OCI-LY1 (cell line): Measurements from ENCODE around the gene ARHGAP6.

Experiments used
- EZH2 ChIP-seq: fragments of 200-600 bp; sonication (generic), shearing (Covaris generic); IDR thresholded peaks from 2 replicates; pipeline ENCODE4 v1.8.0; 2017; ENCODE audit warnings: borderline replicate concordance, mixed run types, mild to moderate bottlenecking, antibody characterized with exemption, low read length, moderate library complexity, mixed read lengths
- TF ChIP-seq, protein P1 (sequence below): fragments of 200-600 bp; sonication (generic), shearing (Covaris generic); IDR thresholded peaks from 2 replicates; pipeline ENCODE4 v1.5.1; 2017; ENCODE audit warnings: mild to moderate bottlenecking, antibody characterized with exemption, low read length, moderate library complexity, mixed read lengths

DNA sequence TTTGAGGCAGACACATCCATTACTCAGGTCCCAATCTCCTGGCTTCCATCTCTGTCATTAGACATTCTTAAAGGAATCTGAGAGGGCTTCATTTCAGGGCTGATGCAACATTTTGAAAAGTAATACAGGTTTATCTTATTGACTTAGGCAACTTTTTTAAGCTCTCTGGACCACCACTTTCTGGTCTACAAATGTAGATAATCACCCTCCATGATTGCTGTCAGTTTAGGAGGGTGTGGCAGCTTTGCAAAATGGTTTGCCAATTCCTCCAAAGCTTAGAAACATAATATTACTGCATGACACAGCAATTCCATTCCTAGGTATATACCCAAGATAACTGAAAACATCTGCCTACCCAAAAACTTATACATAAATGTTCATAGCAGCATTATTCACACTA, 77.6 kb downstream of the ARHGAP6 start:
- TF ChIP-seq, protein P1, sequence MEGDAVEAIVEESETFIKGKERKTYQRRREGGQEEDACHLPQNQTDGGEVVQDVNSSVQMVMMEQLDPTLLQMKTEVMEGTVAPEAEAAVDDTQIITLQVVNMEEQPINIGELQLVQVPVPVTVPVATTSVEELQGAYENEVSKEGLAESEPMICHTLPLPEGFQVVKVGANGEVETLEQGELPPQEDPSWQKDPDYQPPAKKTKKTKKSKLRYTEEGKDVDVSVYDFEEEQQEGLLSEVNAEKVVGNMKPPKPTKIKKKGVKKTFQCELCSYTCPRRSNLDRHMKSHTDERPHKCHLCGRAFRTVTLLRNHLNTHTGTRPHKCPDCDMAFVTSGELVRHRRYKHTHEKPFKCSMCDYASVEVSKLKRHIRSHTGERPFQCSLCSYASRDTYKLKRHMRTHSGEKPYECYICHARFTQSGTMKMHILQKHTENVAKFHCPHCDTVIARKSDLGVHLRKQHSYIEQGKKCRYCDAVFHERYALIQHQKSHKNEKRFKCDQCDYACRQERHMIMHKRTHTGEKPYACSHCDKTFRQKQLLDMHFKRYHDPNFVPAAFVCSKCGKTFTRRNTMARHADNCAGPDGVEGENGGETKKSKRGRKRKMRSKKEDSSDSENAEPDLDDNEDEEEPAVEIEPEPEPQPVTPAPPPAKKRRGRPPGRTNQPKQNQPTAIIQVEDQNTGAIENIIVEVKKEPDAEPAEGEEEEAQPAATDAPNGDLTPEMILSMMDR = no peak
- no peak for TF ChIP-seq EZH2
